HepG2 (cell line): Measurements from ENCODE around the gene SEMA3B. TPM values are rescaled to one million over a fixed set of nuclear protein-coding genes. Genes with fewer than 3 reads are reported as not detected.
A peak's percentile ranks its signal among the peaks of the same experiment; 100 is the strongest.

ENCODE experiments used
- CHCHD3 ChIP-seq: sonication (generic); formaldehyde crosslinking; IDR thresholded peaks from 2 replicates; pipeline ENCODE4 v1.8.0; 2022; ENCODE audit warnings: mild to moderate bottlenecking, missing genetic modification reagents, moderate library complexity
- GABPA ChIP-seq, 2 experiments: IDR thresholded peaks; 2 replicates each; pipeline ENCODE4 v1.6.1; 2011 to 2016; ENCODE audit warnings: low read depth in 2 of 2, low read length in 1 of 2, missing biosample characterization in 1 of 2, missing genetic modification characterization in 1 of 2
- GZF1 ChIP-seq: sonication (generic); formaldehyde crosslinking; IDR thresholded peaks from 2 replicates; pipeline ENCODE4 v1.5.1; 2020; ENCODE audit warnings: mild to moderate bottlenecking, missing genetic modification reagents
- HBP1 ChIP-seq: IDR thresholded peaks from 2 replicates; pipeline ENCODE4 v1.6.1; 2016; ENCODE audit warnings: low read depth, control low read depth
- HDAC2 ChIP-seq: sonication (generic); formaldehyde crosslinking; IDR thresholded peaks from 2 replicates; pipeline ENCODE4 v1.4.0; 2020; ENCODE audit warnings: missing genetic modification reagents
- HOXA9 ChIP-seq: sonication (generic); formaldehyde crosslinking; IDR thresholded peaks from 2 replicates; pipeline ENCODE4 v1.8.1; 2022; ENCODE audit warnings: missing genetic modification reagents, mild to moderate bottlenecking, moderate library complexity, borderline replicate concordance
- KMT2A ChIP-seq: sonication (generic); formaldehyde crosslinking; IDR thresholded peaks from 2 replicates; pipeline ENCODE4 v1.4.0; 2020; ENCODE audit warnings: missing genetic modification reagents
- RORA ChIP-seq: sonication (generic); formaldehyde crosslinking; IDR thresholded peaks from 2 replicates; pipeline ENCODE4 v1.5.0; 2020; ENCODE audit warnings: mild to moderate bottlenecking, missing genetic modification reagents, moderate library complexity
- SCMH1 ChIP-seq: sonication (generic); formaldehyde crosslinking; IDR thresholded peaks from 2 replicates; pipeline ENCODE4 v1.9.0; 2021; ENCODE audit warnings: missing genetic modification reagents, mild to moderate bottlenecking, borderline replicate concordance
- SMC3 ChIP-seq: IDR thresholded peaks from 2 replicates; pipeline ENCODE4 v1.6.1; 2011; ENCODE audit warnings: low read length, improper control_type of control experiment
- SNAPC4 ChIP-seq: sonication (generic); formaldehyde crosslinking; IDR thresholded peaks from 2 replicates; pipeline ENCODE4 v1.4.0; 2020; ENCODE audit warnings: mild to moderate bottlenecking, missing genetic modification reagents
- SRF ChIP-seq: IDR thresholded peaks from 2 replicates; pipeline ENCODE4 v1.6.1; 2011; ENCODE audit warnings: mild to moderate bottlenecking, low read depth, low read length, moderate library complexity
- THAP9 ChIP-seq: sonication (generic); formaldehyde crosslinking; IDR thresholded peaks from 2 replicates; pipeline ENCODE4; 2020; ENCODE audit warnings: missing genetic modification reagents, mild to moderate bottlenecking, borderline replicate concordance
- TMF1 ChIP-seq: sonication (generic); formaldehyde crosslinking; IDR thresholded peaks from 2 replicates; pipeline ENCODE4 v1.8.1; 2022; ENCODE audit warnings: low read depth, missing genetic modification reagents
- ZBTB38 ChIP-seq: sonication (generic); formaldehyde crosslinking; IDR thresholded peaks from 2 replicates; pipeline ENCODE4 v1.5.1; 2020; ENCODE audit warnings: mild to moderate bottlenecking, missing genetic modification reagents
- ZFP36L2 ChIP-seq: sonication (generic); formaldehyde crosslinking; IDR thresholded peaks from 2 replicates; pipeline ENCODE4 v1.4.0; 2020; ENCODE audit warnings: missing genetic modification reagents
- ZFP41 ChIP-seq: sonication (generic); formaldehyde crosslinking; IDR thresholded peaks from 2 replicates; pipeline ENCODE4 v1.4.0; 2020; ENCODE audit warnings: mild to moderate bottlenecking, missing genetic modification reagents, borderline replicate concordance
- ZNF24 ChIP-seq: fragments of 450-650 bp; IDR thresholded peaks from 2 replicates; pipeline ENCODE4 v1.6.1; 2017; ENCODE audit warnings: antibody characterized with exemption, mild to moderate bottlenecking
- ZNF468 ChIP-seq: sonication (generic); formaldehyde crosslinking; IDR thresholded peaks from 2 replicates; pipeline ENCODE4 v1.8.0; 2022; ENCODE audit warnings: mild to moderate bottlenecking, moderate library complexity, missing genetic modification reagents
- ZNF552 ChIP-seq: sonication (generic); formaldehyde crosslinking; IDR thresholded peaks from 2 replicates; pipeline ENCODE4 v1.9.0; 2022; ENCODE audit warnings: missing genetic modification reagents, mild to moderate bottlenecking, borderline replicate concordance
- ZNF737 ChIP-seq: sonication (generic); formaldehyde crosslinking; IDR thresholded peaks from 2 replicates; pipeline ENCODE4 v1.5.0; 2020; ENCODE audit warnings: missing genetic modification reagents, mild to moderate bottlenecking, borderline replicate concordance
- polyA plus RNA-seq, 8 experiments: library from polyadenylated mRNA; depleted of rRNA in 3 of 8; stranded (reverse) in 7 of 8; unstranded in 1 of 8; fragments of >200 nt; fragmentation: Illumina TruSeq in 4 of 8; extraction: Trizol in 4 of 8; gene quantifications; 2 replicates each; pipeline versions ENCODE4 v1.2.1 to v1.2.3, GENCODE V29; 2011 to 2016; ENCODE audit warnings: low read depth in 4 of 8, missing spikeins in 1 of 8, mixed read lengths in 1 of 8; ENCODE audit not compliant: insufficient read depth in 1 of 8
- total RNA-seq, 5 experiments: library from RNA; depleted of rRNA; stranded (reverse); fragments of >200 nt; fragmentation: Illumina TruSeq; extraction: Trizol; gene quantifications; 2 replicates each; pipeline ENCODE4 v1.2.3, GENCODE V29; 2016; ENCODE audit warnings: low read depth in 1 of 5

The SEMA3B gene
- total and polyA plus RNA-seq, 2 of the 13 experiments (the other 11 are each of a cell fraction or from before 2014, with no cell fraction given), result 93.2 to 158 TPM

- TF ChIP-seq SMC3 (peak; percentile 50; the same call in 1 of the 2 replicates), ZBTB38 (CRISPR knock-in tag) (peak; percentile 7; the same call in 1 of the 2 replicates), GZF1 (0 out of 2 replicates have a peak, but pooled peaks have one; percentile 29), THAP9 (no peak), GABPA (IDR thresholded peaks at IDR 0.05; ENCODE audit: low read depth, low read length) (no peak), GABPA (CRISPR knock-in tag; IDR thresholded peaks at IDR 0.05; ENCODE audit: low read depth) (peak; percentile 94), ZNF552 (CRISPR knock-in tag) (peak; percentile 34; the same call in 1 of the 2 replicates), TMF1 (CRISPR knock-in tag) (no peak), HOXA9 (no peak), ZNF24 (no peak), CHCHD3 (no peak), ZNF737 (CRISPR knock-in tag) (no peak), ZFP41 (CRISPR knock-in tag) (no peak), SRF (0 out of 2 replicates have a peak, but pooled peaks have one; percentile 3), SNAPC4 (CRISPR knock-in tag) (no peak), ZNF468 (CRISPR knock-in tag) (no peak), RORA (CRISPR knock-in tag) (no peak), HBP1 (peak; percentile 86; the same call in 1 of the 2 replicates), SCMH1 (CRISPR knock-in tag) (no peak), ZFP36L2 (CRISPR knock-in tag) (no peak), HDAC2 (CRISPR knock-in tag) (peak; percentile 85), KMT2A (CRISPR knock-in tag) (peak; percentile 92)
These were observed 41.4 kb upstream of the SEMA3B start (continued) for GRCh38 chr3:50227390-50228183.
